Activated CD8-positive, alpha-beta memory T cell treated with anti-CD3 and anti-CD28 coated beads for 1 hour (primary cell): ENCODE results near the gene ZNF576.
"Not testable (repeated sequence)": the region's sequence is repeated elsewhere in the genome, so short reads cannot be mapped to it uniquely, and the experiment has no call there.

ENCODE experiments used
- DNase-seq, 2 donors: peaks; one replicate each; pipeline ENCODE4 v3.0.0-alpha.2; 2020; ENCODE audit warnings: low read depth in 1 of 2; ENCODE audit errors: extremely low read depth in 1 of 2

The ZNF576 gene

GRCh38 chr19:43623889-43624670 is 27.7 kb downstream of the ZNF576 start:
- DNase-seq = no peak

DNA sequence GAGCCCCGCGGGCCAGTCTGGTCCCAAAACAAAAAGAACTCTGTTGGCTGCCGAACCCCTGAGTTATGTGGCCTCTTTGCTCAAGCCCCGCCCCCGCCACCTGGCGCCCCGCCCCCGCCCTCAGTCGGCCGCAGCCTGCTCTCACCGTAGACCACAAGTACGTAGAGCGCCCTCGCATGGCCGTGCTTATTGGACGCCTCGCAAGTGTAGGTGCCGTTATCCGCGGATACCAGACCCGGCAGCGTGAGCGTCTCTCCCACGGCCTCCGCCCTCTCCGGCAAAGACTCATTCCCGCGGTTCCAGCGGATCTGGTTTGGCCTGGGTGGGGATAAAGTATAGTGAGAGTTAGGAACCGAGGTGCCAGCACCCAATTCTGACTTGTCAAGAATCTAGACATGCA is 28.5 kb downstream of the ZNF576 start:
- DNase-seq = peak; percentile 69 to 73

DNA sequence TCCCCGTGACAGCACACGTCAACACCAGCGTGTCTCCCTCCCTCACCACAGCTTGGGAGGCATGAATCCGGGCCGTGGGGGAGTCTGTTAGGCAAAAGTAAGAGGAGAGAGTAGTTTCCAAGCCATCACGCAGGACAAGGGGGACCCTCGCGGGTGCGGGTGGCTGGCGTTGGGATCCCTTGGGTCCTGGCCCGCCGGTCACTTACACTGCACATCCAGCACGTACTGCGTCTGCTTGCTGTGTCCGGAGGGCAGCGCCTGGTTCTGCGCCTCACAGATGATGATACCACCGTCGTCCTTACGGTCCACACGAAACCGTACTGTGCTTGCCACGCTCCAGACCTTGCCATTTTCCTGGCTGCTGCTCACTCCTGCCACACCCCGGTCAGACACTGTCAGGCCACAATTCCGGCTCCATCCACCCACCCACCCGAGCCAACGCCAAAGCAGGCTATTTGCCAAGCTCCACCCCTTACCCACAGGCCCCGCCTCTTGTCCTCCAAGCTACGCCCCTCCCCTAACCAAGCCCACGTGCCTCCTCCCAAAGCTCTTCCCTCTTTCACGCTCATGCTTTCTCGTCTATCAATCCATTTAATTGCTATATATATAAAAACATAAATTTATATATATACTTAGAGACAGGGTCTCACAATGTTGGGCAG is 29.7 kb downstream of the ZNF576 start:
- no peak for DNase-seq

DNA sequence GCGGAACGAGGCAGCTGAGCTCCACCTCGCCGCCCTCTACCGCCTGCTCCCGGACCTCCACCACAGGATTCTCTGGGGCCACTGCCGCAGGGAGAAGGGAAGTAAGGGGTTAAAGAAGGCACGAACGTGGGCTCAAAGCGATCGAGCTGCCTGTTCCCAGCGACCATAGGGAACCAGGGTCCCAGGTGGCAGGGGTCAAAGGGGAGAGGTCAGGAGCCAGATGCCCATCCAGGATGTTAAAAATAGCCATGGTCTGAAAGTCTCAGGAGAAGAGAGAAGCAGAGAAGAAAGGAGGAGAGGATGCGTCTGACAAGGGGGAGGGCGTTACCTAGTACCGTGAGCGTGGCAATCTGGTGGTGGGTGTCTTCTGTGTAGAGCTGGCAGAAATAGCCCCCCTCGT is 30.4 kb downstream of the ZNF576 start:
- no peak for DNase-seq

GRCh38 chr19:43628646-43629326 is 32.4 kb downstream of the ZNF576 start:
- no peak for DNase-seq

- DNase-seq = no peak
These were observed 35.1 kb downstream of the ZNF576 start for GRCh38 chr19:43631491-43631890.

GRCh38 chr19:43633520-43633919 is 37.1 kb downstream of the ZNF576 start:
- DNase-seq = no peak

- no peak for DNase-seq
These were observed 37.7 kb downstream of the ZNF576 start for GRCh38 chr19:43634068-43634467.

DNA sequence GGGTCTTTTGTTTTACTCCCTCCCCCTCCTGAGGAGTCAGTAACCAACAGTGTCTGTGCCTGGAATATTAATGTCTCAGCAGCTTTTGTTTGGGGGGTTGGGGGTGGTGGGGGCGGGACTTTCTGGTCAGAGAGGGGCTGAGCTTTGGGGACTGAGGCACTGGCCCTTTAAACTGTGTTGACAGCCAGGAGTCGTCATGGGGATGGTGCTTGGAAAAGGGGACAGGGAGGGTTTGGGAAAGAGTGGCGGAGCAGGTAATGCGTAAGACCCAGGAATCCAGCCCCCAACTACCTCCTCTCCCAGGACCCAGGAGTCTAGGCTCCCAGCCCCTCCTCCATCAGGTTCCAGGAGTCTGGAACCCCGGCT is 38.1 kb downstream of the ZNF576 start:
- DNase-seq = no peak

DNA sequence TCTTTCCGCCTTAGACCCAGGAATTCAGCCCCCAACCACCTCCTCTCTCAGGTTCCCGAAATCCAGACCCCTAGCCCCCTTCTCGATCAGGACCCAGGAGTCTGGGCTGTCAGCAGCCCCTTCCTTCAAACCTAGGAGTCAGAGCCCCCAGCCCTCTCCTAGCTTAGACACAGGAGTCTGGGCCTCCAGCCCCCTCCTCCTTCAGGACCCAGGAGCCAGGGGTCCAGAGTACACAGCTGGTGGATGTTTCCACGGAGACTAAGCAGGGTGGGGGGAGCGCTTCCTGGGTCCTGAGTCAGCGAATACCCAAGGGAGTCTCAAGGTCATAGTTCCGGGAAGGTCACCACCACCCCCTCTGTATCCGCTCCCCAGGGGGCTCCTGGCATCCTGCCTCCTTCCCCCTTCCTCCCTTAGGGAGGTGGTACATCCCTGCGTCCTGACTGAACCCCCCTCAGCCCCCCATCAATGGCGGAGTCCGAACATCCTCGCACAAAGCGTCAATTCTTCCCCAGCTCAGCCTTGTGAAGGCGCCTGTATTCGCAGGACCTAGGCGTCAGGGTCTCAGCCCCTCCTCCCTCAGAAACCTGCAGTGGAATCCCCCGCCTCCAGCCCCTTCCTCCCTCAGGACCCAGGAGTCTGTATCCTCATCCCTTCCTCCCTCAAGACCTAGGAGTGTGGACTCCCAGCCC is 38.6 kb downstream of the ZNF576 start:
- no peak for DNase-seq

- DNase-seq = not testable (repeated sequence)
These were observed 39.2 kb downstream of the ZNF576 start for GRCh38 chr19:43635561-43635940.

GRCh38 chr19:43636121-43636683 is 39.8 kb downstream of the ZNF576 start:
- DNase-seq = no peak

DNA sequence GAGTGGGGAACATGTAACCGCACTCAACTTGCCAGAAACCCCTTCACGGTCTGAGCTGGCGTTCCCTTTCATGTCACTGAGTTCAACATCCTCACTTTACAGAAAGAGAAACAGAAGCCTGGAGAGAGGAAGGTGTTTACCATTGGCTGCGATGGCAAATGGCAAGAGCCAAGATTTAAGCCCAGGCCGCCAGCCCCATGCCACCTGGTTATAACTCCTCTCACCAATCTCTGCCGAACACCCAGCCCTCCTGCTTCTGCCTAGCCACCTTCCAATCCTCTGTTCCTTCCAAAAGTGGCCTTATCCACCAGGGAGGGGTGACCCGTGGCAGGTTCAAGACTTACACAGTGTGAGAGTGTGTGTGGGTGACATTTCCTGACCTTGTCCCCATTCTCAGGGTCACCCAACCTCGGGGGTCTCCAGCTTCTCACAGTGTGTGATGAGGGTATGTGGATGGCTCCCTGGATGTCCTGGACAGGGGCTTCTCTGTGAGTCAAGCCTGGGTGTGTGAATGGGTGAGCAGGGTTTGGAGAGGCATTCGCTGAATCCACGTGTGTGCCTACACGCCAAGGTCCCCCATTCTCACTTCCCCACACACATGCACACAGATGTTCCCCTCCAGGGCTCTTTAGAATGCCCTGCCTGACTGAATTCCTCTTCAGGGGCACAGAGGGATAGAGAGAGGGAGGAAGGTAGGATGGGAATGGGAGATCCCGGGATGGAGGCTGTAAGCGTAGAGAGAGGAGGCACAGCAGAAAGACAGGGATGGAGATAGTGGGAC is 42.0 kb downstream of the ZNF576 start:
- no peak for DNase-seq

GRCh38 chr19:43638995-43639518 is 42.7 kb downstream of the ZNF576 start:
- no peak for DNase-seq

GRCh38 chr19:43639519-43640423 is 43.4 kb downstream of the ZNF576 start, which contains the start of gene CADM4:
Gene CADM4 (minus strand): TSS chr19:43639850. CDS start chr19:43639790, 60 bp downstream.
- DNase-seq = peak in 1 of 2 donors; percentile 35

- DNase-seq = no peak
These were observed 44.0 kb downstream of the ZNF576 start for GRCh38 chr19:43640424-43640757.

GRCh38 chr19:43641333-43641732 is 44.9 kb downstream of the ZNF576 start:
- no peak for DNase-seq

- DNase-seq = no peak
These were observed 46.1 kb downstream of the ZNF576 start for GRCh38 chr19:43642531-43642930.

DNA sequence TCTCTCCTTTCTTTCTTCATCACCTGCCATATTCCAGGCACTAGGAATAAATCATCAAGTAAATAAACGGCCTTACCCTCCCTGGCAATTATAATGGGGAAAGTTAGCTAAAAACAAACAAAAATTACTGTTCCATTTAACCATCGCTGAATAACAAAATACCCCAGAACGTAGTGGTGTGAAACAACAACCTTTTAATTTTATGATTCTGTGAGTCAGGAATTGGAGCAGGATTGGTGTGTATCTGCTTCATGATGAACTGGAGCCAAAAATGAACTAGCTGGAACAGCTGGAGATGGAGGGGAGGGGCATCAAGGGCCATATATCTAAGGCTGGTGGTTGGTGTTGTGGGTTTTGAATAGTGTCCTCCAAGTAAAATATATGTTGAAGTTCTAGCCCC is 46.9 kb downstream of the ZNF576 start:
- no peak for DNase-seq
